ENCODE results near the gene ERICH6. TPM values are rescaled to one million over a fixed set of nuclear protein-coding genes. Genes with fewer than 3 reads are reported as not detected.

ERICH6 gene
- total RNA-seq, 4 donors from 2014 or later: not detected

DNA sequence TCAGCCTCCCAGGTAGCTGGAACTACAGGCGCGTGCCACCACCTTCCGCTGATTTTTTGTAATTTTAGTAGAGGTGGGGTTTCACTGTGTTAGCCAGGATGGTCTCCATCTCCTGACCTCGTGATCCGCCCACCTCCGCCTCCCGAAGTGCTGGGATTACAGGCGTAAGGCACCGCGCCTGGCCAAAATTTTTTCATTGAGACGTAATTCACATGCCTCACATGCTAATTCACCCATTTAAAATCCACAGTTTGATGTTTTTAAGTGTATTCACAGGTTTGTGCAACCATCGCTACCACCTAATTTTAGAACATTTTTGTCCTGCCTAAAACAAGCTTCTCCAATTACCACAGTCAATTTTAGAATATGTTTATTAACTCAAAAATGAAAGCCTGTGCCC, 63.5 kb downstream of the ERICH6 start:
- TF ChIP-seq, protein P1, sequence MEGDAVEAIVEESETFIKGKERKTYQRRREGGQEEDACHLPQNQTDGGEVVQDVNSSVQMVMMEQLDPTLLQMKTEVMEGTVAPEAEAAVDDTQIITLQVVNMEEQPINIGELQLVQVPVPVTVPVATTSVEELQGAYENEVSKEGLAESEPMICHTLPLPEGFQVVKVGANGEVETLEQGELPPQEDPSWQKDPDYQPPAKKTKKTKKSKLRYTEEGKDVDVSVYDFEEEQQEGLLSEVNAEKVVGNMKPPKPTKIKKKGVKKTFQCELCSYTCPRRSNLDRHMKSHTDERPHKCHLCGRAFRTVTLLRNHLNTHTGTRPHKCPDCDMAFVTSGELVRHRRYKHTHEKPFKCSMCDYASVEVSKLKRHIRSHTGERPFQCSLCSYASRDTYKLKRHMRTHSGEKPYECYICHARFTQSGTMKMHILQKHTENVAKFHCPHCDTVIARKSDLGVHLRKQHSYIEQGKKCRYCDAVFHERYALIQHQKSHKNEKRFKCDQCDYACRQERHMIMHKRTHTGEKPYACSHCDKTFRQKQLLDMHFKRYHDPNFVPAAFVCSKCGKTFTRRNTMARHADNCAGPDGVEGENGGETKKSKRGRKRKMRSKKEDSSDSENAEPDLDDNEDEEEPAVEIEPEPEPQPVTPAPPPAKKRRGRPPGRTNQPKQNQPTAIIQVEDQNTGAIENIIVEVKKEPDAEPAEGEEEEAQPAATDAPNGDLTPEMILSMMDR (IDR thresholded peaks at IDR 0.05; ENCODE audit: low read depth): no peak

DNA sequence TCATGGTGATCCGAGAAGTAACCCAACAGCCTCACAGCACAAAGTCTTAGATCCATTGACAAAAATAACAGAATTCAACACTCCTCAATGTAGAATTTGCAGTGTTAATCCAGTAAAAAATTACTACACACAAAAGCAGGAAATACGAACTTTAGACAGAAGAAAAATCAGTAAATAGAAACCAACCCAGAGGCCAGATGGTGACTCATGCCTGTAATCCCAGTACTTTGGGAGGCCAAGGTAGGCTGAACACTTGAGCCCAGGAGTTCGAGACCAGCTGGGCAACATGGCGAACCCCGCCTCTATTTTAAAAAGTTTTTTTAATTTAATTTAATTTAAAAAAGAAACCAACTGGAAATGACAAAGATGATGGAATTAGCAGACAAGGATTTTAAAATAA, 64.5 kb downstream of the ERICH6 start:
- TF ChIP-seq, protein P1 (IDR thresholded peaks at IDR 0.05; ENCODE audit: low read depth): no peak

DNA sequence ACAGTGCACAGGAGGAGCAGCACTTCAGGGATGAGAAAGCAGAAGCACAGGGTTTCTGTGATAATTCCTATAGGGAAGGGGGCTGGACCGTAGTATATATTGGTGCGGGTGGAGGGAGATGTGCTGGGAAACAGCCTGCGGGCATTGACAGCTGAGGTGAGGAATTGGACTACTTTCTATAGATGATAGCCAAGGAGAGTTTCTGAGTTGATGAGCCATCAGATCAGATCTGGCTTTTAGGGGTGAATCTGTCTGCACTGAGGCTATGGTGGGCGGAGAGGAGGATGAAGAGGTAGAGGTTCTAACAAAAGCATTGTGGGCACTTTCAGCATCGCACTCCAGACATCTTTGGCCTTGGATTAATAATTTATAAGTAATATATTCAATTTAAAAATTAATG, 67.5 kb downstream of the ERICH6 start:
- TF ChIP-seq, protein P1 (IDR thresholded peaks at IDR 0.05; ENCODE audit: low read depth): no peak

DNA sequence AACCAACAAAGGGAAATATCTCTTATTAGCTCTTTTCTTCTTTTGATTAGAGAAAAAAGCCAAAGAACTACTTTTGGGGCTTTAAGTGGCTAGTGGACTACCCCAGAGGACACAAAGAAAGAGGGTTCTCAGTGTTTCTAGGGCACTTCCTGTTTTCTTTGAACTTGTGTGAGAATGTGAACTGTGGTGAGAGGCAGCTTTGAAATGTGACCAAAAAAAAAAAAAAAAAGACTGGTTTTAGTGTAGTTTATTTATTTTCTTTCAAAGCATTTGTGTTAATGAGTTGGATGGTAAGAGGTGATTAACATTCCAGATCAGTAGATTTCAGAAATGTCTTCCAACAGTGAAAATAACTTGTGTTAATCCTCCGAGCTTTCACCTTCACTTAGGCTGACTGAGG, 68.2 kb downstream of the ERICH6 start:
- TF ChIP-seq, protein P1 (IDR thresholded peaks at IDR 0.05; ENCODE audit: low read depth): no peak

DNA sequence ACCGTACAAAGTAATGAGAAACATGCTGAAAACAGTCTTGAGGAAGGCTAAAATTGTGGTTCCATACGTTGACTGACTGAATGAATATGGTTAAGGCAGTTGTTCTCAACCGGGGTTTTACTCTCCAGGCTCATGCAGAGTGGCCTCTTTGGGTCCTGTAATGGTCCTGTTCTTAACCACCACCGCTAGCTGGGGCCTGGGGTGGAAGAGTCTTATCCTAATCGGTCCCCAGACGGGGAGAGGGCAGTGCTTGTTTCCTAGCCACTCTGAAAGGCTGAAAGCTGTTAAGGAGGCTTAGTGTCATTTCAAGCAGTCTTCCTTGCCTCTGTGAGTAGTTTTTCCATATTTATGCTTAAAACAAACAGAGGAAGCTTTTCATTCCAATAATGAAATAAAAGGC, 68.6 kb downstream of the ERICH6 start:
- TF ChIP-seq, protein P1 (IDR thresholded peaks at IDR 0.05; ENCODE audit: low read depth): no peak

DNA sequence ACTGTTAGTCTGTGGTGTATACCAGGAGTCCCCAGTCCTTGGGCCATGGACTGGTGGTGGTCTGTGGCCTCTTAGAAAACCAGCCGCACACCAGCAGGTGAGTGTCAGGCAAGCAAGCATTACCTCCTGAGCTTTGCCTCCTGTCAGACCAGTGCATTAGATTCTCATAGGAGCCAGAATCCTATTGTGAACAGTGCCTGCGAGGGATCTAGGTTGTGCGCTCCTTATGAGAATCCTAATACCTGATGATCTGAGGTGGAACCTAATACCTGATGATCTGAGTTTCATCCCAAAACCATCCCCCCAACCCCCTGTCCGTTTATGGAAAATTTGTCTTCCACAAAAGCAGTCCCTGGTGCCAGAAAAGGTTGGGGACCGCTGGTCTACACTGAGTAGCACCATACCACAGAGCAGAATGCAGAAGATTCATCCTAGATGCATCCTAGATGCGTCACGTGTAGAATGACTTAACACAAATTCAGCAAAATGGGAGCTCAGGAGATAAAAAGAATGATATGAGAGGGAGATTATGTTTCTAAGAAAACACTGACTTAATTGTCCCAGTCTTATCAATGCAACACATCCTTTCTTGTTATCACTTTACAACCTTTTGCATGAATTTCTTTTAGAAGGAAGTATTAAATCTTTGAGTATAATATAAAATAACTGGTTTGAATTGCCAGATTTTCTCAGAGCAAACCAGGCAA, 72.1 kb downstream of the ERICH6 start:
- TF ChIP-seq, protein P1 (IDR thresholded peaks at IDR 0.05; ENCODE audit: low read depth): no peak

DNA sequence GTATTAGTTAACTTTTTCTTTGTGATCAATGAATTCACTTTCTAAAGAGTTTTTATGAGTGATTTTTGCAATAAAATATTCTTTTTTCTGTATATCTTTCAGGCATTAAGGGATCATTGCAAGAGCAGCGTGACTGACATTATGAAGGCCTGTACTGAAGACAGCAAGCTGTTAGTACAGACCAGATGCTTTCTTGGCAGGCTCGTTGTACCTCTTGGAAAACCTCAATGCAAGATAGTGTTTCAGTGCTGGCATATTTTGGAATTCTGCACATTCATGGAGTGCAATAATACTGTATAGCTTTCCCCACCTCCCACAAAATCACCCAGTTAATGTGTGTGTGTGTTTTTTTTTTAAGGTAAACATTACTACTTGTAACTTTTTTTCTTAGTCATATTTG, 76.2 kb downstream of the ERICH6 start:
- TF ChIP-seq, protein P1 (IDR thresholded peaks at IDR 0.05; ENCODE audit: low read depth): no peak

All from subcutaneous adipose tissue (tissue), 4 donors.